DND-41 (cell line): Measurements from ENCODE around the gene USF2.

ENCODE experiments used
- ATAC-seq: fragments of 200-7000 bp; cut with Tn5 transposase; 3 replicates; pipeline ENCODE4 v1.9.1; 2021; ENCODE audit warnings: low read depth; ENCODE audit not compliant: insufficient read depth
- DNase-seq: peaks from one replicate; pipeline ENCODE4 v3.0.0-alpha.2; 2020
- H2AFZ ChIP-seq: 2 replicates; pipeline ENCODE4 v1.6.0; 2012; ENCODE audit warnings: low read depth, low read length
- H3K27ac ChIP-seq: 2 replicates; pipeline ENCODE4 v1.5.1; 2012; ENCODE audit warnings: low read length, inconsistent platforms
- H3K27me3 ChIP-seq: fragments of 200-600 bp; sonication (generic); 2 replicates; pipeline ENCODE4 v1.6.0; 2012; ENCODE audit warnings: low read length, mild to moderate bottlenecking, inconsistent platforms; ENCODE audit not compliant: insufficient read depth, poor library complexity
- H3K36me3 ChIP-seq: 2 replicates; pipeline ENCODE4 v1.5.1; 2012; ENCODE audit warnings: low read length, inconsistent platforms; ENCODE audit not compliant: insufficient read depth
- H3K4me1 ChIP-seq: 2 replicates; pipeline ENCODE4 v1.5.1; 2012; ENCODE audit warnings: mild to moderate bottlenecking, low read length; ENCODE audit not compliant: insufficient read depth
- H3K4me2 ChIP-seq: 2 replicates; pipeline ENCODE4 v1.6.0; 2012; ENCODE audit warnings: mild to moderate bottlenecking, moderate library complexity, low read length, inconsistent platforms; ENCODE audit not compliant: insufficient read depth
- H3K4me3 ChIP-seq, 2 experiments: fragments of 200-600 bp in 1 of 2; shearing (Covaris generic) in 1 of 2; 2 replicates each; pipeline ENCODE4 v1.5.1; 2012 to 2016; ENCODE audit warnings: inconsistent platforms in 2 of 2, low read length in 2 of 2, mild to moderate bottlenecking in 2 of 2, low read depth in 1 of 2, moderate library complexity in 1 of 2
- H3K79me2 ChIP-seq: 2 replicates; pipeline ENCODE4 v1.6.0; 2012; ENCODE audit warnings: low read length, inconsistent platforms; ENCODE audit not compliant: insufficient read depth
- H3K9ac ChIP-seq: 2 replicates; pipeline ENCODE4 v1.6.0; 2012; ENCODE audit warnings: low read depth, mild to moderate bottlenecking, inconsistent platforms, low read length, moderate library complexity
- H3K9me3 ChIP-seq: 2 replicates; pipeline ENCODE4 v1.5.1; 2012; ENCODE audit warnings: low read length, moderate library complexity, mild to moderate bottlenecking, inconsistent platforms; ENCODE audit not compliant: insufficient read depth, severe bottlenecking
- H4K20me1 ChIP-seq: 2 replicates; pipeline ENCODE4 v1.6.0; 2012; ENCODE audit warnings: low read length; ENCODE audit not compliant: insufficient read depth
- EZH2 ChIP-seq: IDR thresholded peaks from 3 replicates; pipeline ENCODE4 v1.6.1; 2012; ENCODE audit warnings: borderline replicate concordance, low read depth, mild to moderate bottlenecking, moderate library complexity, low read length, inconsistent platforms; ENCODE audit not compliant: severe bottlenecking
- TF ChIP-seq, protein P1 (sequence below): IDR thresholded peaks from 2 replicates; pipeline ENCODE4 v1.5.1; 2012; ENCODE audit warnings: borderline replicate concordance, low read length, moderate library complexity, mild to moderate bottlenecking; ENCODE audit not compliant: poor library complexity, severe bottlenecking; ENCODE audit errors: extremely low read depth

The USF2 gene

DNA sequence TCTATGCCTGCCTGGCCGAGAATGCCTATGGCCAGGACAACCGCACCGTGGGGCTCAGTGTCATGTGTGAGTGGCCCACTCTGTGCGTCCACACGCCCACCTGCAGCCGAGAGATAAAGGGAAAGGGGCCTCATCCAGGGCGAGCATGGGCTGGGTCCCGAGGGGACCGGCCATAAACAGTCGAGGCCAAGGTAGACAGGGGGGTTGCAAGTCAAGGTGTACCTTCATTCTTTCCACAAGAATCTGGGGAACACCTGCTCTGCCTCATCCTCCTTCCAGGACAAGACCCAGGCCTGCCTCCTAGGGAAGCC is 31.5 kb downstream of the USF2 start:
- TF ChIP-seq EZH2: no peak
- TF ChIP-seq, protein P1, sequence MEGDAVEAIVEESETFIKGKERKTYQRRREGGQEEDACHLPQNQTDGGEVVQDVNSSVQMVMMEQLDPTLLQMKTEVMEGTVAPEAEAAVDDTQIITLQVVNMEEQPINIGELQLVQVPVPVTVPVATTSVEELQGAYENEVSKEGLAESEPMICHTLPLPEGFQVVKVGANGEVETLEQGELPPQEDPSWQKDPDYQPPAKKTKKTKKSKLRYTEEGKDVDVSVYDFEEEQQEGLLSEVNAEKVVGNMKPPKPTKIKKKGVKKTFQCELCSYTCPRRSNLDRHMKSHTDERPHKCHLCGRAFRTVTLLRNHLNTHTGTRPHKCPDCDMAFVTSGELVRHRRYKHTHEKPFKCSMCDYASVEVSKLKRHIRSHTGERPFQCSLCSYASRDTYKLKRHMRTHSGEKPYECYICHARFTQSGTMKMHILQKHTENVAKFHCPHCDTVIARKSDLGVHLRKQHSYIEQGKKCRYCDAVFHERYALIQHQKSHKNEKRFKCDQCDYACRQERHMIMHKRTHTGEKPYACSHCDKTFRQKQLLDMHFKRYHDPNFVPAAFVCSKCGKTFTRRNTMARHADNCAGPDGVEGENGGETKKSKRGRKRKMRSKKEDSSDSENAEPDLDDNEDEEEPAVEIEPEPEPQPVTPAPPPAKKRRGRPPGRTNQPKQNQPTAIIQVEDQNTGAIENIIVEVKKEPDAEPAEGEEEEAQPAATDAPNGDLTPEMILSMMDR: no peak
- Histone ChIP-seq H3K4me1 (no peaks in the 10 kb centered on the region), H3K9me3 (no peaks in the 10 kb centered on the region), H3K27ac (no peak overlapping the region), H3K79me2 (no peaks in the 10 kb centered on the region), H3K9ac (no peak overlapping the region), H3K36me3 (no peaks in the 10 kb centered on the region), H3K4me2 (no peak overlapping the region), H3K27me3 (no peaks in the 10 kb centered on the region), H4K20me1 (peaks cover 17% of the 10 kb centered on the region), H3K4me3 (no peak overlapping the region), H2AFZ (no peak overlapping the region)
- DNase-seq (no peak), ATAC-seq (no peak)

DNA sequence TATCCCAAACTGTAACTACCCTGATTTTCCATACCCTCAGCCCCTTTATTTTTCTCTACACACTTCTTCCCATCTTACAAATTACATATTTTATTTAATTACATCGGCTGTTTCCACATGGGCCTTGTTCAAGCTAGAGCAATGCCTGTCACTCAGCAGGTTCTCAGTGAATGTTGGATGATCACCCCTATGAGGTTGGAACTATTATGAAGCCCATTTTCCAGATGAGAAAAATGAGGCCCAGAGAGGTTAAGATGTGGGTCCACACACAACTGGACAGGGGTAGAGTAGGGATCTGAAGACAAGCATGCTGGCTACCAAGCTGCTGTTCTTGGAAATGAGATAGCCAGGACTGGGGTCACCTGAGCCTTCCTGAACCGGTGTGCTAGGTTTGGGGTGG is 33.2 kb downstream of the USF2 start:
- Histone ChIP-seq H3K4me2 (no peak overlapping the region), H3K36me3 (no peaks in the 10 kb centered on the region), H3K9me3 (no peaks in the 10 kb centered on the region), H3K4me3 (no peak overlapping the region), H3K79me2 (no peaks in the 10 kb centered on the region), H4K20me1 (peaks cover 17% of the 10 kb centered on the region; the same call in 1 of the 2 replicates), H3K4me1 (no peaks in the 10 kb centered on the region), H2AFZ (no peak overlapping the region), H3K27ac (no peak overlapping the region), H3K27me3 (no peaks in the 10 kb centered on the region), H3K9ac (no peak overlapping the region)
- ATAC-seq: no peak
- DNase-seq: no peak
- TF ChIP-seq, protein P1: no peak
- TF ChIP-seq EZH2: no peak

DNA sequence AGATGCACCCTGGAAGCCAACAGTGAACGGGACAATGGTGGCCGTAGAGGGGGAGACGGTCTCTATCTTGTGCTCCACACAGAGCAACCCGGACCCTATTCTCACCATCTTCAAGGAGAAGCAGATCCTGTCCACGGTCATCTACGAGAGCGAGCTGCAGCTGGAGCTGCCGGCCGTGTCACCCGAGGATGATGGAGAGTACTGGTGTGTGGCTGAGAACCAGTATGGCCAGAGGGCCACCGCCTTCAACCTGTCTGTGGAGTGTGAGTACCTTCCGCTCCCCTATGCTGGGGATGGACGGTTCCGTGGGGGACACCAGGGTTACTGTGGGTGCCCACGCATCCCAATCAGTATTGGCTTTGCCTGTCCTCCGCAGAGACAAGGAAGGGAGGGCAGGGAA is 33.7 kb downstream of the USF2 start:
- DNase-seq (no peak), ATAC-seq (no peak)
- Histone ChIP-seq H3K9me3 (no peaks in the 10 kb centered on the region), H4K20me1 (peaks cover 12% of the 10 kb centered on the region; the same call in 1 of the 2 replicates), H3K4me2 (no peak overlapping the region), H3K4me1 (no peaks in the 10 kb centered on the region), H3K27me3 (no peaks in the 10 kb centered on the region), H3K4me3 (no peak overlapping the region), H3K27ac (no peak overlapping the region), H3K36me3 (no peaks in the 10 kb centered on the region), H2AFZ (no peak overlapping the region), H3K9ac (no peak overlapping the region), H3K79me2 (no peaks in the 10 kb centered on the region)
- TF ChIP-seq EZH2: no peak
- TF ChIP-seq, protein P1: no peak

DNA sequence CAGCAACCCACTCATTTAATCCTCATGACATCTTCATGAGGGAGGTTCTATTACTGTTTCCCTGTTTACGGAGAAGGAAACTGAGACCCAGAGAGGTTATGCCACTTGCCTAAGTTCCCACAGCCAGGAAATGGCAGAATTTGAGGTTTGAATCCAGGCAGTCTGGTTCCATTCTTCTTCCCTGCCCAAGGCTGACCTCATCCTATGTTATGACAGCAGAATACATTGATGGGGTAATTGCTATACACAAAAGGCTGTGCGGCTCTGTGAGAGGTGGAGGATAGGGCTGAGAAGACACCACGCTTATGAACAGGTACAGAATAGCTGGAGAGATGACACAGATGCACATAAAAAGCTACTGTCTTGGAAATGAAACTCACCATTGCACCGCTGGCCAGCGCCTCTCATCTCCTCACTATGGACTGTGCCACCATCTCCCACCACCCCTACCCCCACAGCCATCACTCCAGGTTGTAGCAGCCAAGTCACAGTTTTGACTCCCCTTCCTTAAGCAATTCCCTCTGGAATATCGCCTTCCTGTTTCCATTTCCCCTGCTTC is 34.7 kb downstream of the USF2 start:
- DNase-seq: no peak
- ATAC-seq: no peak
- H3K4me1 ChIP-seq: no peaks in the 10 kb centered on the region
- no peaks in the 10 kb centered on the region for H3K27me3 ChIP-seq
- no peak overlapping the region for H3K4me2 ChIP-seq
- no peaks in the 10 kb centered on the region for H3K79me2 ChIP-seq
- TF ChIP-seq EZH2: no peak
- TF ChIP-seq, protein P1: no peak
- H3K4me3 ChIP-seq: no peak overlapping the region
- H3K9me3 ChIP-seq: no peaks in the 10 kb centered on the region
- H4K20me1 ChIP-seq: peaks cover 3% of the 10 kb centered on the region; the same call in 1 of the 2 replicates
- no peak overlapping the region for H3K27ac ChIP-seq
- no peak overlapping the region for H2AFZ ChIP-seq
- no peak overlapping the region for H3K9ac ChIP-seq
- H3K36me3 ChIP-seq: no peaks in the 10 kb centered on the region
